Measurements from ENCODE around the gene CCDC144A. TPM values are rescaled to one million over a fixed set of nuclear protein-coding genes. Genes with fewer than 3 reads are reported as not detected.
A peak's percentile ranks its signal among the peaks of the same experiment; 100 is the strongest.
"Not testable (repeated sequence)": the region's sequence is repeated elsewhere in the genome, so short reads cannot be mapped to it uniquely, and the experiment has no call there.

CCDC144A gene, protein sequence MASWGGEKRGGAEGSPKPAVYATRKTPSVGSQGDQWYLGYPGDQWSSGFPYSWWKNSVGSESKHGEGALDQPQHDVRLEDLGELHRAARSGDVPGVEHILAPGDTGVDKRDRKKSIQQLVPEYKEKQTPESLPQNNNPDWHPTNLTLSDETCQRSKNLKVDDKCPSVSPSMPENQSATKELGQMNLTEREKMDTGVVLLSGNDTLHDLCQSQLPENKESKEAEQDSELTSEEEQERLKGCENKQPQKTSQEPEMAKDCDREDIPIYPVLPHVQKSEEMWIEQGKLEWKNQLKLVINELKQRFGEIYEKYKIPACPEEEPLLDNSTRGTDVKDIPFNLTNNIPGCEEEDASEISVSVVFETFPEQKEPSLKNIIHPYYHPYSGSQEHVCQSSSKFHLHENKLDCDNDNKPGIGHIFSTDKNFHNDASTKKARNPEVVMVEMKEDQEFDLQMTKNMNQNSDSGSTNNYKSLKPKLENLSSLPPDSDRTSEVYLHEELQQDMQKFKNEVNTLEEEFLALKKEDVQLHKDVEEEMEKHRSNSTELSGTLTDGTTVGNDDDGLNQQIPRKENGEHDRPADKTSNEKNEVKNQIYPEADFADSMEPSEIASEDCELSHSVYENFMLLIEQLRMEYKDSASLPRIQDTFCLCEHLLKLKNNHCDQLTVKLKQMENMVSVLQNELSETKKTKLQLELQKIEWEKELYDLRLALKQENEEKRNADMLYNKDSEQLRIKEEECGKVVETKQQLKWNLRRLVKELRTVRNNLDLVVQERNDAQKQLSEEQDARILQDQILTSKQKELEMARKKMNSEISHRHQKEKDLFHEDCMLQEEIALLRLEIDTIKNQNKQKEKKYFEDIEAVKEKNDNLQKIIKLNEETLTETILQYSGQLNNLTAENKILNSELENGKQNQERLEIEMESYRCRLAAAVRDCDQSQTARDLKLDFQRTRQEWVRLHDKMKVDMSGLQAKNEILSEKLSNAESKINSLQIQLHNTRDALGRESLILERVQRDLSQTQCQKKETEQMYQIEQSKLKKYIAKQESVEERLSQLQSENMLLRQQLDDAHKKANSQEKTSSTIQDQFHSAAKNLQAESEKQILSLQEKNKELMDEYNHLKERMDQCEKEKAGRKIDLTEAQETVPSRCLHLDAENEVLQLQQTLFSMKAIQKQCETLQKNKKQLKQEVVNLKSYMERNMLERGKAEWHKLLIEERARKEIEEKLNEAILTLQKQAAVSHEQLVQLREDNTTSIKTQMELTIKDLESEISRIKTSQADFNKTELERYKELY (N-terminal part only)
- total RNA-seq (ENCODE audit: unreplicated experiment), result 1.2 TPM
- long read RNA-seq, result 0 reads

DNA sequence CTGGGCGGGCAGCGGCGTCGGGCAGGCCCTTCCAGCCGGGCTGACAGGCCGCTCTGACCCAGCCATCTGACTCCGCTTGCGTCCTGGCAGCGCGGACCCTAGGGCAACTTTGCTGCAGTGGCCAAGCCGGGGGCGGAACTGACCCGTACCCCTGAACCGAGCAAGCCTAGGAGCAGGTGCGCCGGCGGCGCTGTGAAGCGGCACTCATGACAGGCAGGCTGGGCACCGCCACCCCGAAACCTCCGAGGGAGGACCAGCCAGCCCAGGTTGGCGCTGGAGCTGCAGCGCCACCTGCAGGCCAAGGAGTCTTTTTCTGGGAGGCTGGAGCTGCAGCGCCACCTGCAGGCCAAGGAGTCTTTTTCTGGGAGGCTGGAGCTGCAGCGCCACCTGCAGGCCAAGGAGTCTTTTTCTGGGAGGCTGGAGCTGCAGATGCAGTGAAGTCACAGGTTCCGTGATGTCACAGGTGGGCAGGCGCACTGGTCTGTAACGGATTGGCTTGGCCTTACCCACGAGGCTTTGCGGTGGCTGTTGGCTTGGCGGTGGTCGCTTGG is at the start of gene CCDC144A:
CCDC144A (plus strand) TSS at position 511 of the 551 bp plus-strand sequence. CDS start 160 bp downstream, outside the sequence.
- H3K27ac Mint-ChIP-seq (ENCODE audit: unreplicated experiment); H3K4me3 Mint-ChIP-seq (ENCODE audit: unreplicated experiment); H3K36me3 Mint-ChIP-seq (ENCODE audit: unreplicated experiment); H3K9me3 Mint-ChIP-seq (ENCODE audit: unreplicated experiment); H3K4me1 Mint-ChIP-seq (ENCODE audit: low read depth, unreplicated experiment); H3K27me3 Mint-ChIP-seq (ENCODE audit: unreplicated experiment); DNase-seq: not testable (repeated sequence)
- TF ChIP-seq, protein P1, sequence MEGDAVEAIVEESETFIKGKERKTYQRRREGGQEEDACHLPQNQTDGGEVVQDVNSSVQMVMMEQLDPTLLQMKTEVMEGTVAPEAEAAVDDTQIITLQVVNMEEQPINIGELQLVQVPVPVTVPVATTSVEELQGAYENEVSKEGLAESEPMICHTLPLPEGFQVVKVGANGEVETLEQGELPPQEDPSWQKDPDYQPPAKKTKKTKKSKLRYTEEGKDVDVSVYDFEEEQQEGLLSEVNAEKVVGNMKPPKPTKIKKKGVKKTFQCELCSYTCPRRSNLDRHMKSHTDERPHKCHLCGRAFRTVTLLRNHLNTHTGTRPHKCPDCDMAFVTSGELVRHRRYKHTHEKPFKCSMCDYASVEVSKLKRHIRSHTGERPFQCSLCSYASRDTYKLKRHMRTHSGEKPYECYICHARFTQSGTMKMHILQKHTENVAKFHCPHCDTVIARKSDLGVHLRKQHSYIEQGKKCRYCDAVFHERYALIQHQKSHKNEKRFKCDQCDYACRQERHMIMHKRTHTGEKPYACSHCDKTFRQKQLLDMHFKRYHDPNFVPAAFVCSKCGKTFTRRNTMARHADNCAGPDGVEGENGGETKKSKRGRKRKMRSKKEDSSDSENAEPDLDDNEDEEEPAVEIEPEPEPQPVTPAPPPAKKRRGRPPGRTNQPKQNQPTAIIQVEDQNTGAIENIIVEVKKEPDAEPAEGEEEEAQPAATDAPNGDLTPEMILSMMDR (IDR thresholded peaks at IDR 0.05; ENCODE audit: partially characterized antibody, unreplicated experiment), result peak; percentile 73

DNA sequence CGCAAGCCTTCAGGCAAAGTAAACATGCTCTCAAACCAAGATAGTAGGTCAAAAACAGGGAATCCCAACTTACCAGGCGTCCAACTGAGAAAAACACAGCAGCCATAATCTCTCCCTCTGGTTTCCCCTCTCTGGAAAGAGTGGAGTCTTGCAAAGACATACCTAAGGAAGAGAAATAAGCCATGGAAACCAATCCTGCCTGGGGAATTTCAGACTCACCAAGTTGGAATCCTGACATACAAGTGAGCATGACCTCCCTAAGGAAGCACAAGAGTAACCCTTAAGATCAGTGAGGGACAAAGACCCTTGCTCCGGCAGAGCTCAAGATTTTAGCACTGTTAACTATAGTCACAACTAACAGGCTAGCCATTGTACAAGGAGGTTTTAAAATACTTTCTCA is 40.5 kb upstream of the CCDC144A start:
- H3K4me1 Mint-ChIP-seq (ENCODE audit: low read depth, unreplicated experiment), result no peaks in the 10 kb centered on the region
- DNase-seq, result no peak
- peaks cover 2% of the 10 kb centered on the region for H3K9me3 Mint-ChIP-seq (ENCODE audit: unreplicated experiment)
- no peak overlapping the region for H3K27ac Mint-ChIP-seq (ENCODE audit: unreplicated experiment)
- TF ChIP-seq, protein P1 (IDR thresholded peaks at IDR 0.05; ENCODE audit: partially characterized antibody, unreplicated experiment), result no peak
- no peak overlapping the region for H3K4me3 Mint-ChIP-seq (ENCODE audit: unreplicated experiment)
- H3K36me3 Mint-ChIP-seq (ENCODE audit: unreplicated experiment), result no peaks in the 10 kb centered on the region
- H3K27me3 Mint-ChIP-seq (ENCODE audit: unreplicated experiment), result no peaks in the 10 kb centered on the region

DNA sequence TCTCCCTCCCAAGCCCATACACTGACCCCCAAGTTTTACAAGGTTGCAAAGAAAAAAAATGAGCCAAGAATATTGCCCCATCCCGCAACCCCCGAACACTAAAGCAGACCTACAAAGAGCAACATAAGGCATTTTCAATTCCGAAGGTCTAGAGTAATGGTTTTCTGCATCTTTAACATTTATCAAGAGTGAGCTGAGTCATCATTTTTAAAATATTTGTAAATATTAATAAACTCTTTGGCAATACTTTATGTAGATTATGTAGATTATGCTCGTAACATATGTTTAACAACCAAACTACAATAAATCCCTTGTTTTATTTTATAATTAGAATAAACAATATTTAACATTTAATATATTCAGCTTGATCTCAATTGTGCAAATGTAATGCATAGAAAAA is 37.8 kb upstream of the CCDC144A start:
- no peaks in the 10 kb centered on the region for H3K36me3 Mint-ChIP-seq (ENCODE audit: unreplicated experiment)
- no peak overlapping the region for H3K27ac Mint-ChIP-seq (ENCODE audit: unreplicated experiment)
- H3K27me3 Mint-ChIP-seq (ENCODE audit: unreplicated experiment), result peaks cover 1% of the 10 kb centered on the region
- peaks cover 2% of the 10 kb centered on the region for H3K9me3 Mint-ChIP-seq (ENCODE audit: unreplicated experiment)
- H3K4me1 Mint-ChIP-seq (ENCODE audit: low read depth, unreplicated experiment), result no peaks in the 10 kb centered on the region
- H3K4me3 Mint-ChIP-seq (ENCODE audit: unreplicated experiment), result peak overlapping the region; percentile 78
- no peak for DNase-seq
- TF ChIP-seq, protein P1 (IDR thresholded peaks at IDR 0.05; ENCODE audit: partially characterized antibody, unreplicated experiment), result no peak

DNA sequence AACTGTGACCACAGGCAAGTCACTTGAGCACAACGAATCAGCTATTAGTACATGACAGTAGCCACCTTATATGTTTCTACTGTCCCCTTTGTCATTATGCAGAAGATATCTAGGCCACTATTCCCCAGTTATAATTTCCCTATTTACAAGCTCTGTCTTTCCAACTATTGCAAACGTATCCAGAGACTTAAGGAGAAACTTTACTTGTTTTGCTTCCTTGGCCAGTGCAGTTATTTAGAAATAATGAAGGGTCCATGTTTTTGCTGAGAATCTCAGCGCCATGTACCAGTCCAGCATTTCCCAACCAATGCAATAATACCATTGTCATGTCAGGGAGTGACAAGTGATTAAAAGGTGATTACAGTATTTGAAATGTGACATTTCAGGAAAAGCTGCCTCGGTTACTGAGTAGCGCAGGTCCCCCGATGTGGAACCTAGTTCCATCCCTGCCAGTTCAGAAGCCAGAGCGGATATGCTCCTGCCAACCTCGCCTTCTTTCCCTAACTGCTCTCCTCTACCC is 37.1 kb upstream of the CCDC144A start:
- peak overlapping the region; percentile 48 for H3K27ac Mint-ChIP-seq (ENCODE audit: unreplicated experiment)
- H3K27me3 Mint-ChIP-seq (ENCODE audit: unreplicated experiment), result peaks cover 1% of the 10 kb centered on the region
- peak overlapping the region; percentile 78 for H3K4me3 Mint-ChIP-seq (ENCODE audit: unreplicated experiment)
- no peaks in the 10 kb centered on the region for H3K4me1 Mint-ChIP-seq (ENCODE audit: low read depth, unreplicated experiment)
- DNase-seq, result no peak
- H3K36me3 Mint-ChIP-seq (ENCODE audit: unreplicated experiment), result no peaks in the 10 kb centered on the region
- TF ChIP-seq, protein P1 (IDR thresholded peaks at IDR 0.05; ENCODE audit: partially characterized antibody, unreplicated experiment), result no peak
- H3K9me3 Mint-ChIP-seq (ENCODE audit: unreplicated experiment), result peaks cover 2% of the 10 kb centered on the region
